Measurements from ENCODE around the gene AK1. TPM values are rescaled to one million over a fixed set of nuclear protein-coding genes. Genes with fewer than 3 reads are reported as not detected.

The AK1 gene
- total and polyA plus RNA-seq, 2 of the 8 experiments (the other 6 are each of a cell fraction or from before 2014, with no cell fraction given): 37.9 to 39.2 TPM

DNA sequence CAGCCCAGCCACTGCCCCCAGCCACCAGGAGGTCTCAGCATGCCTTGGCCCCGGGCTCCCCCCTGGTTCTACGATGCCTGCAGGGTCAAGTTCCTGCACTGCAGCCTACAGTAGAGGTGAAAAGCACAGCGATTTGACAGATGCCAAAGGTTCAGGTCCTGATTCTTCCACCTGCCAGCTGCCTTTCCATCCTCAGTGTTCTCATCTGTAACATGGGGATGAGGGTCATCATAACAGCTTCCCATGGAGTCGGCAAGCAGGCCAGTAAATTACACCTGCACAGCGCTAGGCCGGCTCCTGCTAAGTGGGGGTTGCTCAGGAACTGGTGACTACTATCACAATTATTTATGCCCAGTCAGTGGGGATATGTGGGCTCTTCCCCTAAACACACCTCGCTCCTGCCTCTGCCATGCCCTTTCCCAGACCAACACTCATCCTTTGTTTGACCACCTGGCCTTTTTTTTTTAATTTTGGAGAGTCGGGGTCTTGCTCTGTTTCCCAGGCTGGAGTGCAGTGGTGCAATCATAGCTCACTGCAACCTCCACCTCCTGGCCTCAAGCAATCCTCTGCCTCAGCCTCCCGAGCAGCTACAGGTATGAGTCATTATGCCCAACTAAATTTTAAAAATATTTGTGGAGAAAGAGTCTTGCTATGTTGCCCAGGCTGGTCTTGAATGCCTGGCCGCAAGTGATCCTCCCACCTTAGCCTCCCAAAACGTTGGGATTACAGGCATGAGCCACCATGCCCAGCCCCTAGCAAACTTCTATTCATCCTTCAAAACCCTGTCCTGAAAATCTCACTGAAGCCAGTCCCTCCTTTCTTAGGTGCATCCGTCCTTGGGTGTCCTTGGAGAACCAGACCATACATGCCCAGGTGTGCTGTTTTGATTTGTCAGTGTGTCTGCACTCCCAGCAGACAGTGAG lies 29.4 kb downstream of the AK1 start:
- H2AFZ ChIP-seq (ENCODE audit: low read length): no peak overlapping the region
- FAIRE-seq (no peak), DNase-seq (ENCODE audit: low read depth in 1 of 2, low spot score in 2 of 2) (no peak)
- no peak overlapping the region for H2BK120ac ChIP-seq (replicated peaks; ENCODE audit: low read depth, low read length)
- H4K8ac ChIP-seq (ENCODE audit: extremely low read depth, insufficient read depth, low read length): no peak overlapping the region
- H2BK5ac ChIP-seq (ENCODE audit: low read depth, low read length): no peak overlapping the region
- TF ChIP-seq KDM1A (IDR thresholded peaks at IDR 0.05; ENCODE audit: borderline replicate concordance, low read length) (0 out of 2 replicates have a peak, but pooled peaks have one; percentile 35), GABPA (IDR thresholded peaks at IDR 0.05; ENCODE audit: borderline replicate concordance, insufficient read depth, low read length) (no peak)
- H3K9ac ChIP-seq (replicated peaks in 1 of 4; ENCODE audit: extremely low read depth in 1 of 4, low read depth in 3 of 4, low read length in 3 of 4): no peak overlapping the region
- no peaks in the 10 kb centered on the region for H3K23me2 ChIP-seq (ENCODE audit: low read depth, low read length)
- H3K4ac ChIP-seq (replicated peaks; ENCODE audit: insufficient read length, low read depth, low read length): no peak overlapping the region
- CTCF ChIA-PET (ENCODE audit: partially characterized antibody): interaction anchor here (0.9 to 2.0 kb wide), 5 partner anchors 12 to 23 kb away, joined by 3 to 9 read pairs (median 4); no protein-coding TSS in a partner anchor
- no peak overlapping the region for H3K27ac ChIP-seq (ENCODE audit: low read depth, low read length)
- no peaks in the 10 kb centered on the region for H4K20me1 ChIP-seq (replicated peaks in 1 of 2; ENCODE audit: control insufficient read depth in 1 of 2, insufficient read depth in 2 of 2, low read length in 2 of 2)
- no peak overlapping the region for H3K23ac ChIP-seq (ENCODE audit: insufficient read length)
- H3K4me1 ChIP-seq (replicated peaks in 1 of 4; ENCODE audit: control insufficient read depth in 3 of 4, insufficient read depth in 4 of 4, low read length in 3 of 4): peaks cover 0 to 8% (median 5%) of the 10 kb centered on the region in 4 experiments; a peak in 6 of 7 replicates
- H4K5ac ChIP-seq (ENCODE audit: insufficient read length, low read depth, low read length): no peak overlapping the region
- no peak overlapping the region for H3K56ac ChIP-seq (replicated peaks; ENCODE audit: insufficient read length, low read depth, low read length)
- no peak overlapping the region for H4K91ac ChIP-seq (replicated peaks; ENCODE audit: insufficient read length, low read length)
- no peaks in the 10 kb centered on the region for H3K79me1 ChIP-seq (ENCODE audit: low read depth, low read length)
- H2BK20ac ChIP-seq (ENCODE audit: low read length): no peak overlapping the region
- H3K4me3 ChIP-seq (ENCODE audit: extremely low read depth in 1 of 4, insufficient read depth in 2 of 4, low read depth in 3 of 4, low read length in 4 of 4): no peak overlapping the region
- H3K36me3 ChIP-seq (ENCODE audit: control insufficient read depth in 2 of 4, insufficient read depth in 4 of 4, low read length in 3 of 4): no peaks in the 10 kb centered on the region
- WGBS, 2 experiments (ENCODE audit: extremely low coverage in 1 of 2, insufficient coverage in 1 of 2, insufficient read length in 1 of 2, insufficient replicate concordance in 2 of 2, low coverage in 1 of 2, low lambda C conversion rate in 2 of 2, missing lambda C conversion rate in 1 of 2): 84% methylated on average over 12 of the region's 12 CpGs; no CpG with 5 or more reads in 1 of the 2 experiments
- H3K18ac ChIP-seq (ENCODE audit: extremely low read depth, low read length): no peak overlapping the region
- 0 out of 2 replicates have a peak overlapping the region, but pooled peaks have one; percentile 39 for H2AK5ac ChIP-seq (ENCODE audit: low read depth, low read length)
- H3K14ac ChIP-seq (ENCODE audit: insufficient read length): no peak overlapping the region
- no peak overlapping the region for H2BK15ac ChIP-seq (ENCODE audit: low read length)
- no peaks in the 10 kb centered on the region for H3K79me2 ChIP-seq (ENCODE audit: control insufficient read depth in 1 of 2, insufficient read depth in 2 of 2, low read length in 2 of 2)
- no peak overlapping the region for H3K4me2 ChIP-seq (ENCODE audit: insufficient read depth in 1 of 2, low read depth in 2 of 2, low read length in 2 of 2)
- H2BK12ac ChIP-seq (ENCODE audit: low read depth, low read length): no peak overlapping the region
- no peaks in the 10 kb centered on the region; a peak in 1 of 7 replicates for H3K27me3 ChIP-seq (replicated peaks in 1 of 4; ENCODE audit: control insufficient read depth in 3 of 4, extremely low read depth in 1 of 4, insufficient read depth in 3 of 4, low read length in 3 of 4)
- POLR2A ChIA-PET (ENCODE audit: partially characterized antibody): interaction anchor here (1.9 kb wide), 1 partner anchor 38 kb away, joined by 5 read pairs; no protein-coding TSS in a partner anchor
- no peaks in the 10 kb centered on the region for H3K9me3 ChIP-seq (ENCODE audit: insufficient read depth in 2 of 2, low read depth in 1 of 2, low read length in 1 of 2)

Measured in H1 (cell line).